ENCODE results near the gene PTGDR2.

Gene PTGDR2

GRCh38 chr11:60859616-60860250 is 4.0 kb upstream of the PTGDR2 start:
- FAIRE-seq (no peak), DNase-seq (ENCODE audit: insufficient read length, low spot score) (no peak)

GRCh38 chr11:60858731-60859464 is 3.1 kb upstream of the PTGDR2 start:
- FAIRE-seq: no peak
- DNase-seq (ENCODE audit: insufficient read length, low spot score): no peak

GRCh38 chr11:60858236-60858635 is 2.5 kb upstream of the PTGDR2 start:
- no peak for DNase-seq (ENCODE audit: insufficient read length, low spot score)
- FAIRE-seq: no peak

- FAIRE-seq: no peak
These were observed 1.9 kb upstream of the PTGDR2 start for GRCh38 chr11:60857378-60858232.

GRCh38 chr11:60854847-60855725 is 664 bp downstream of the PTGDR2 start:
- DNase-seq (ENCODE audit: insufficient read length, low spot score) (no peak), FAIRE-seq (no peak)

More at GRCh38 chr11:60857378-60858232, 1.9 kb upstream of the PTGDR2 start:
- no peak for DNase-seq (ENCODE audit: insufficient read length, low spot score)

- FAIRE-seq (no peak), DNase-seq (ENCODE audit: insufficient read length, low spot score) (no peak)
These were observed 1.5 kb downstream of the PTGDR2 start for GRCh38 chr11:60854140-60854846.

GRCh38 chr11:60852982-60853950 is 2.5 kb downstream of the PTGDR2 start:
- DNase-seq (ENCODE audit: insufficient read length, low spot score) (no peak), FAIRE-seq (no peak)

GRCh38 chr11:60852117-60852981 is 3.4 kb downstream of the PTGDR2 start:
- no peak for FAIRE-seq
- DNase-seq (ENCODE audit: insufficient read length, low spot score): no peak

- DNase-seq (ENCODE audit: insufficient read length, low spot score) (no peak), FAIRE-seq (no peak)
These were observed 4.2 kb downstream of the PTGDR2 start for GRCh38 chr11:60851327-60852104.

- no peak for FAIRE-seq
These were observed 5.9 kb downstream of the PTGDR2 start for GRCh38 chr11:60849641-60850520.

GRCh38 chr11:60848714-60849151 is 7.0 kb downstream of the PTGDR2 start:
- FAIRE-seq: no peak
- DNase-seq (ENCODE audit: insufficient read length, low spot score): no peak

More at GRCh38 chr11:60849641-60850520, 5.9 kb downstream of the PTGDR2 start:
- no peak for DNase-seq (ENCODE audit: insufficient read length, low spot score)

GRCh38 chr11:60847896-60848295 is 7.9 kb downstream of the PTGDR2 start:
- DNase-seq (ENCODE audit: insufficient read length, low spot score) (no peak), FAIRE-seq (no peak)

- FAIRE-seq (no peak), DNase-seq (ENCODE audit: insufficient read length, low spot score) (no peak)
These were observed 8.5 kb downstream of the PTGDR2 start for GRCh38 chr11:60847281-60847680.

GRCh38 chr11:60845338-60845737 is 10.4 kb downstream of the PTGDR2 start:
- no peak for DNase-seq (ENCODE audit: insufficient read length, low spot score)
- FAIRE-seq: no peak

- DNase-seq (ENCODE audit: insufficient read length, low spot score) (no peak), FAIRE-seq (no peak)
These were observed 10.9 kb downstream of the PTGDR2 start for GRCh38 chr11:60844870-60845221.

Data from HTR-8/SVneo (cell line).